ENCODE data around the gene TPD52L2. TPM values are rescaled to one million over a fixed set of nuclear protein-coding genes. Genes with fewer than 3 reads are reported as not detected.

Gene TPD52L2
- total RNA-seq, 1 donor, result 54.8 TPM

DNA sequence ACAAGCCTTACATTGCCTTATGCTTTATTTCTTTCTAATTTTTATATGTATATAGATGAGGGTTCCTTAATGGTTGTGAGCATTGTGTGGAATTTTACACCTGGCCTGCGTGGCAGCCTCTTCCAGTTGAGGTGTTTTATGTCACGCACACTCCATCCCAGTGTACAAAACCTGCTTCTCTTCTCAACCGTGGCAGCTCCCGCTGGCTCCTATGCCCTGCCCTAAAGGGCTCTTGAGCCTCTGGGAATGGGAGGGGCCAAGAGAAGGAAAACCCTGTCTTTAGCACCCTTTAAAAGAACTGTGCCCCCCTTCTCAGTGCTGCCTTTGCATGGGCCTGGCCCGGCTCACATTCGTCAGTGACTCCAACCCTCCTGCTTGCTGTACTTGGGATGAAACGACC is 25.5 kb downstream of the TPD52L2 start:
- peaks cover 26% of the 10 kb centered on the region for H3K4me1 ChIP-seq (ENCODE audit: insufficient read depth, low read length)

DNA sequence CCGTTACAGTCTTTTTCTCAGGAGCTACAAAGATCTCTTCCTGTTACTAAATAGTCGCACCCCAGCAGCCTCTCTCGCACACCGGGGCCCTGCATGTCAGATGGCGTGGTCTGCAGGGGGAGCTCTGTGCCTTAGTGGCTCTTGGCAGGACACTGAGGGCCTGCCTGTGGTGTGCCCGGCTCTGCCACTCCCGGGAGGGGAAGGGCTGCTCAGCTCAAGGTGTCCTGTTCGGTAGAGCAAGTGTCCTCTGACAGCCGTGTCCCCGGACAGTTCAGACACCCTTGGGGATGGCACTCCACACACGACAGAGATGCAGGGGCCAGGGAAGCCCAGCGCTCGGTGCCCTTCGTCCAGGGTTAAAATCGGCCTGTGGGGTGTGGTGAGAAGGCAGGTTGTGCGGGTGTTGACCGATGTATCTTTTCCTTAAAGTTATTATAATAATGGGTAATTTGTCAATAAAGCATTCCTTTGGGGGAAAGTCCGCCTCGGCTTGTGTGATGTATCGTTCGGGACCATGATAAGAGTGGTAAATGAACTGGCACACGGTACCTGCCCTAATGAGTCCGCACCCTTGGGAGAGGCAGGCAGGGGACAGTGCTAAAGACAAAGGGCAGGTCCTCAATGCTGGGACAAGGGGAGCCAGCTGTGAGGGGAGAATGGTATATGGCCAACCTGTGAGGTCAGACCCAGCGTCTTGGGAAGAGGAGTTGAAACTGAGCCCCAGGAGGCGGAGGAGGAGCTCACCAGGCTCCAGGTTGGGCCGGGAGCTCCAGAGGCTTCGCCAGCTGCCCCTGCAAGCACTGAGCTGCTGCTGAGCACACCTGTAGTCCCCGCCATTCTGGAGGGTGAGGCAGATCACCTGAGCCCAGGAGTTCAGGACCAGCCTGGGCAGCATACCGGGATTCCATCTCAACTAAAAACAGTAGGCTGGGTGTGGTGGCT is 26.3 kb downstream of the TPD52L2 start:
- no peaks in the 10 kb centered on the region for H3K9me3 ChIP-seq (ENCODE audit: low read depth, low read length)
- H3K4me3 ChIP-seq (ENCODE audit: low read length), result no peak overlapping the region
- no peaks in the 10 kb centered on the region for H3K27me3 ChIP-seq (ENCODE audit: insufficient read depth, low read length)
- peaks cover 32% of the 10 kb centered on the region for H3K4me1 ChIP-seq (ENCODE audit: insufficient read depth, low read length)

More for the DNA sequence above, 25.5 kb downstream of the TPD52L2 start:
- Histone ChIP-seq H3K4me3 (ENCODE audit: low read length) (no peak overlapping the region), H3K27me3 (ENCODE audit: insufficient read depth, low read length) (no peaks in the 10 kb centered on the region), H3K9me3 (ENCODE audit: low read depth, low read length) (no peaks in the 10 kb centered on the region)

DNA sequence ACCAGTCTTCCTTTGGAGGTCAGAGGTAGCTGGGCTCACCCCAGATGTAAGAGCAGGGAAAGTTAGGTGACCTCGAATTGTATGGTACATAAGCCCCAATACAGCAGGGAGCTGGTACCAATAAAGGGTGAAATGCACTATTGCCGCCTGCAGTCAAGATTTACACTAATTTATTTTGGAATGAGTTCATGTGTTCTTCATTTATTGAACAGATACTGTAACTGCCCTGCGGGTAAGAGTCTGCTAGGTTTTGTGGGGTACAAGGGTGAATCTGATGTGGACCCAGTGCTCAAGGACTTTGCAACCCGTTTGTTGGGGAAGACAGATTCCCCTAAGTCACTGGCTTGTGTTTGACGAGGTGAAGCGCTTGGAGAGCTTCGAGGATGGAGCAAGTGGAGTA is 27.3 kb downstream of the TPD52L2 start:
- no peaks in the 10 kb centered on the region for H3K27me3 ChIP-seq (ENCODE audit: insufficient read depth, low read length)
- H3K4me1 ChIP-seq (ENCODE audit: insufficient read depth, low read length), result peaks cover 43% of the 10 kb centered on the region
- no peak overlapping the region for H3K4me3 ChIP-seq (ENCODE audit: low read length)

DNA sequence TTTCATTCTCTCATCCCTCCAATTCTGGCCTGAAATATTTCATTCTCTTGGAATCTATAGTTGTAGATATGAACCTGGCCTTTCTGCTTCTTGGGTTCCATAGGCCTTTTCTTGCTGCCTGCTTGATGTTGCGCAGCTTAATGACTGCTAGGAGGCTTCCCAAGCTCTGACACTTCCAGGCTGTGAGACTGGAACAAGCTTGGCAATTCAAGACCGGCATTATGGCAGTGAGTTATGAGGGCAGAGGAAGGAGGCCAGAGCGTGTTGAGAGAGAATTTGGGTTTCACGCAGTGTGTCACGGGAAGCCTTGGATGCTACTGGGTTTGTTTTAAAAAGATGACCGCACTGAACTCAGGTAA is 28.9 kb downstream of the TPD52L2 start:
- peaks cover 56% of the 10 kb centered on the region for H3K4me1 ChIP-seq (ENCODE audit: insufficient read depth, low read length)
- no peak overlapping the region for H3K4me3 ChIP-seq (ENCODE audit: low read length)
- no peaks in the 10 kb centered on the region for H3K9me3 ChIP-seq (ENCODE audit: low read depth, low read length)
- no peaks in the 10 kb centered on the region for H3K27me3 ChIP-seq (ENCODE audit: insufficient read depth, low read length)

More for the DNA sequence above, 27.3 kb downstream of the TPD52L2 start:
- no peaks in the 10 kb centered on the region for H3K9me3 ChIP-seq (ENCODE audit: low read depth, low read length)

DNA sequence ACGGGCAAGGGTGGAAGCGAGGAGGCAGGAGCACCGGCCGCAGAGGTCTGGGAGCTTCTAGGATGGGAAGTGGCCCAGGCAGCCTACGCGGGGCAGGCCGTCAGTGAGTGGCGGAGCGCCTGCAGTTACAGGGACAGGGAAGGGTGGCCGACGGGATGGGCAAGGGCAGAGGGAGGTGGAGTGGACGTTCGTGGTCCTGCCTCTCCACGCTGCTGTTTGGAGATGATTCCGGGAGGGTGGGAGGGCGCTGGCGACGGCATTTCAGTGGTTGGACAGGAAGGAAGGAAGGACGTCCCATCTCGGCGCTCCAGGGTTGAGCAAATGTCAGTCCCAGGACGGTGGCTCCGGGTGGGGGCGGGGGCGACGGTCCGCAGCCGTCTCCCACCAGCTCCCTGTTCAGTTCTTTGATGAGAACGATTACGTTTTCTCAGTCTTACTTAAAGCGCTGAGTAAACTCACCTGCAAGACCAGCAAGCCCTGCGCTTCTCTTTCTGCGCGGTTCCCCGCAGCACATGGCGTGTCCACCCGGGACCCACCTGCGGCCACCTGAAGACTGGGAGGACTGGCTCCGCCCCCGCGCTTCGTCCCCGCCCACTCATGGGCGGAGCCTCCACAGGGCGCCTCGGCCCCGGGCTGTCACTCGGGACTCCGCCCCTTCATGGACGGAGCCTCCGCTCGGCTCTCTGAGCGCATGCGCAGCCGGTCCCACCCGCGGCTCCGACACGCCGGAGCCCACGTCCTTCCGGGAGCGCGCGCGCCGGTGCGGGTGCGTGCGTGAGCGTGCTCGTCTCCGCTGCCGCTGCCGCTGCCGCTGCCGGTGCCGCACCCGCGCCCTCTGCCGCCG is 29.5 kb downstream of the TPD52L2 start, which contains the start of gene DNAJC5:
Gene DNAJC5, plus strand, starts transcription at position 769 of the 844 bp plus-strand sequence. CDS start 33,220 bp downstream, outside the sequence.
- Histone ChIP-seq H3K27me3 (ENCODE audit: insufficient read depth, low read length) (no peaks in the 10 kb centered on the region), H3K4me3 (ENCODE audit: low read length) (peak within 1 kb of the TSS; percentile 72), H3K4me1 (ENCODE audit: insufficient read depth, low read length) (peaks cover 56% of the 10 kb centered on the region), H3K9me3 (ENCODE audit: low read depth, low read length) (no peaks in the 10 kb centered on the region)

DNA sequence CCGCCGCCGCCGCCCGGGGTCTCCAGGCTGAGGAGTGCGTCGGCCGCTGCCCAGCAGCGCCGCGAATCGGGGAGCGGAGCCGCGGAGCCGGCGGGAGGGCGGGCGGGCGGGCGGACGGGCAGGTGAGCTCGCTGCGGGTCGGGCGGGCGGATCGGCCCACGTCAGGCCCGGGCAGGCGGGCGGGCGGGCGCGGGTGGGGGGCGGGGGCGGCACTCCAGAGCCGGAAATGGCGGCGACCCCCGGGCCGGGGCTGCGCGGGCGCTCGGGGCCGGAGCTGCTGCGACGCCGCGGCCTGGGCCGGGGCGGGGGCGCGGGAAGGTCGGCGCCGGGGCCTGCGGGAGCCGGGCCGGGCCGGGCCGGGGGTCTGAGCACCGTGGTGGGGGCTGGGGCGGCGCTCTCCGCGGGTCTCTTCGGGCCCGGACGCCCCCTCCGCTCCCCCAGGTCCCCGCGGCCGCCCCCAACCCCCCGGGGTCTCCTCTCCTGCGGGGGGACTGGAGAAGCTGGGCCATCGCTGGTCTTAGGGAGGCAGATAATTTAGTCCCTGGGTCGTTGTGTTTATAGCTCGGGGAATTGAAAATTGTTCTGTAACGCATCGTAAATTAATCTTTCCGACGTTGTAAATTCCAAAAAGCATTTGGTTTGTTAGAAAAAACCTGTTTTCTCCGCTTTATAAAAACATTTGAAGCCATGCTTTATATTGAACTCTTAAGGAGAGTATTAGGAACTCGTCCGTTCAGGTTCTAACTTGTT is 30.3 kb downstream of the TPD52L2 start:
- H3K27me3 ChIP-seq (ENCODE audit: insufficient read depth, low read length), result no peaks in the 10 kb centered on the region
- H3K4me1 ChIP-seq (ENCODE audit: insufficient read depth, low read length), result peaks cover 56% of the 10 kb centered on the region
- H3K4me3 ChIP-seq (ENCODE audit: low read length), result peak overlapping the region; percentile 72
- no peaks in the 10 kb centered on the region for H3K9me3 ChIP-seq (ENCODE audit: low read depth, low read length)

DNA sequence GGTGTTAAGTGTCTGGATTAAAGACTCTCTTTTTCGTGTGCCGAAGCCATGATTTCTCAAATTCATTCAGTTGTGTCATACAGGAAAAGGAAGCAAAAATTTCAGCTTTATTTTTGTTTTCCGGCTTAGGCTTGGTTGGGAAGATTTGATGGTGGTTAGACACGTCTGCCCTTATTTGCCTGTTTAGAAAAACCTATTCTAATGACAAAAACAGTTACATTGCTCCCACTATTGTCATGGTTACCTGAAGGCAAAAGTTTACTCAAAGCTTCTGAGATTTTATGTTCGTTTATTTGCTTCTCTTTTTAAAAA is 30.8 kb downstream of the TPD52L2 start:
- peak overlapping the region; percentile 72 for H3K4me3 ChIP-seq (ENCODE audit: low read length)
- H3K27me3 ChIP-seq (ENCODE audit: insufficient read depth, low read length), result no peaks in the 10 kb centered on the region
- H3K9me3 ChIP-seq (ENCODE audit: low read depth, low read length), result no peaks in the 10 kb centered on the region
- peaks cover 61% of the 10 kb centered on the region for H3K4me1 ChIP-seq (ENCODE audit: insufficient read depth, low read length)

DNA sequence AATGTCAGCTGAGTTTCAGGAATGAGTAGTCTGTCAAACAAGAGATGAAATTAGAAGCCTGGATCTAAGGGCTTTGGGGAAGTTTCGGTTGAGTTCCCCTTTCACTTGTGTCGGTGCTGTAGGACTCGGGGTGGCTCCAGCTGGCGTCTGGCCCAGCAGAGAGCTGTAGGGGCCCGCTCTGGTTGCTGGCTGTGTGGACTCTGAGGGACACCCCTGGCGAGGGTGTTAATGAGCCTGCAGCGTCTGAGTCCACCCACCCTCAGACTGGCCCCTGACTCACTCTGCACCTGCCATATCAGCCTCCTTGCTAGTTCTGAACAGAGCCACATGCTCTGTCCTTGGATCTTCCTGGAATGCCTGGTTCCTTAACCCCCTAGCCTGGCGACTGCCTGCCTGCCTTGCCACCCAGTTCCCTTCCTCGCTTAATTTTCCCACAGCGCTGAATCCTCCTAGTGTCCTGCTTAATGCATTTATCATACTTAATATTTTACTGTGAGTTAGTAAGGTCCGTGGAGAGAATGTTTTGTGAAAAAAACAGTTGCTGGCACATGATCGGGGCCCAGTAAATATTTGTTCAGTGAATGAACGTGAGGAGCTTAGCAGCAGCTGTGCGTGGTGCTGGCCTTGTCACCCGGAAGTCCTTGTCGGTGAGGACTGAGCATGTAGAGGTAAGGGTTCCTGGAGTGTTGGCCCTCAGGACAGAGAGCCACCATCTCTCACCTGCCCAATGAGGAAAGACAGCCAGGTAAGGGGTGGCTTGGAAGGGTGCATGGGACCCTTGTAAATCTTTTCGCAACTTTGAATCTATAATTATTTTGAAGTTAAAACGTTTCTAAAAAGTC is 31.4 kb downstream of the TPD52L2 start:
- Histone ChIP-seq H3K4me3 (ENCODE audit: low read length) (peak overlapping the region; percentile 72), H3K9me3 (ENCODE audit: low read depth, low read length) (no peaks in the 10 kb centered on the region), H3K4me1 (ENCODE audit: insufficient read depth, low read length) (peaks cover 67% of the 10 kb centered on the region), H3K27me3 (ENCODE audit: insufficient read depth, low read length) (no peaks in the 10 kb centered on the region)

DNA sequence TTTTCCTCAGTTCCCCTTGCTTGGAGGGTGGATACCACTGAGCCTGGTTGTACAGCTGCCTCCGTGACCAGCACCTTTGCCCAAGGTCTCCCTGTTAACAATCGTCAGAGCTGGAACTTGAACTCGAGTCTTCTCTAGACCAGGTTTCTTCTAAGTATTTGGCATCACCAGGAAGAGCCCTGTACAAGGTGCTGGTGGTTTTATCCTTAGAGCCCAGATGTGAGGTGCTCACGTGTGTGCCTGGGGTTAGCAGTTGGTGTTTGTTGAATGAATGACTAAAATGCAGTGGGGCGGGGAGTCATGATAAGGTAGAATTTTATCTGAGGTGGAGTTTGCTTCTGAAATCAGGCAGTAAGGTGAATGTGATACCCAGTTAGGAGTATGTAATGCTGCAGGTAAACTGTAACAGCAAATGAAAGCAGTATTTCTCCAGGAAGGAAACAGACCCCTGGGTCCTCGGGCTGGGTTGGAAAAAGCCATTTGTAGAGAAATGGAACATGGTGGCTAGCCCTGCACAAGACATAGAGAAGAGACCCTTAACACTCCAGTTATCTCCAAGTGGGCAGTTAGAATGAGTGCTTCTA is 33.0 kb downstream of the TPD52L2 start:
- no peaks in the 10 kb centered on the region for H3K27me3 ChIP-seq (ENCODE audit: insufficient read depth, low read length)
- H3K4me3 ChIP-seq (ENCODE audit: low read length), result no peak overlapping the region
- H3K9me3 ChIP-seq (ENCODE audit: low read depth, low read length), result no peaks in the 10 kb centered on the region
- peaks cover 82% of the 10 kb centered on the region for H3K4me1 ChIP-seq (ENCODE audit: insufficient read depth, low read length)

DNA sequence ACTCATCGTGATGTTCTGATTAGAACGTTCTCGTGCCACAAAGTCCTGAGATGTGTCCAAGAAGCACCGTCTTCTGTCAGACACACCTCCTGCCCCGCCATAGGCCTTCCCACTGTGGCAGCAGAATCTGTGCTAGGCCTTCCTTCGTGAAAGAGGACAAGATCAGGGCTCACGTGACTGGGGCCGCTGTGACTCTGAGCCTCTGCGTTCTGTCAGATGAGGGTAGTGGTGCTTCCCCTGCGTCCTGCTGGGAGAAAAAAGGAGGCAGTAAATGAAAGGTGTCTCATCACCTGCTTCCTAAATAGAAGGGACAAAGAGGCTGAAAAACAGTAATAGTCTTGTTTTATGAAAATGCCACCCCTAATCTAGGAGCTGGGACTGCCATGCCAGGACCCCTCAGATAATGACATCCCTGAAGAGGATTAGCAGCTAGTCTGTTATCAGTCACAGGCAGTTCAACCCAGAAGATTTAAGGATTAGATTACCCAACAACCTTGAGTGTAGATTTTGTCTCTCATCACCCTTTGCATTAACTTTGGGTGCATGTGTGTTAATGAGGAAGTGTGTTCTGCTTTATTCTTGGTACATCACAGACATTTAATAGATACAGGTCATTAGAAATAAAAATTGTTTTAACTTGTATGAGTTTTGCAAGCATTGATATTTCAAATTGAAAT is 34.0 kb downstream of the TPD52L2 start:
- Histone ChIP-seq H3K9me3 (ENCODE audit: low read depth, low read length) (no peaks in the 10 kb centered on the region), H3K27me3 (ENCODE audit: insufficient read depth, low read length) (no peaks in the 10 kb centered on the region), H3K4me1 (ENCODE audit: insufficient read depth, low read length) (peaks cover 91% of the 10 kb centered on the region), H3K4me3 (ENCODE audit: low read length) (no peak overlapping the region)

DNA sequence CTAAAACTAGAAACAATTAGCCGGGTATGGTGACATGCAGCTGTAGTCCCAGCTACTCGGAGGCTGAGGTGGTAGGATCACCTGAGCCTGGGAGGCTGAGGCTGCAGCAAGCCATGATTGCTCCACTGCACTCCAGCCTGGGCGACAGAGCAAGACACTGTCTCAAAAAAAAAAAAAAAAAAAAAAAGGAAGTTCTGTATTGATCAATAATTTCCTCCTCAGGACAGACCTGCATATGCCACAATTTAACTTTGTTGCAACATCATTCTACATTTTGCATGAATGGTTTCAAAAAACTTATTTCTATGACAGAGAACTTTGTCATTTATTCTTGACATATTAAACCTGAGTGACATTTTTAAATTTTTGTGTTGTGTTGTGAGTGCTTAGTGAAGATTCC is 35.3 kb downstream of the TPD52L2 start:
- H3K4me3 ChIP-seq (ENCODE audit: low read length), result no peak overlapping the region
- H3K9me3 ChIP-seq (ENCODE audit: low read depth, low read length), result no peaks in the 10 kb centered on the region
- H3K4me1 ChIP-seq (ENCODE audit: insufficient read depth, low read length), result peaks cover 97% of the 10 kb centered on the region
- H3K27me3 ChIP-seq (ENCODE audit: insufficient read depth, low read length), result no peaks in the 10 kb centered on the region

DNA sequence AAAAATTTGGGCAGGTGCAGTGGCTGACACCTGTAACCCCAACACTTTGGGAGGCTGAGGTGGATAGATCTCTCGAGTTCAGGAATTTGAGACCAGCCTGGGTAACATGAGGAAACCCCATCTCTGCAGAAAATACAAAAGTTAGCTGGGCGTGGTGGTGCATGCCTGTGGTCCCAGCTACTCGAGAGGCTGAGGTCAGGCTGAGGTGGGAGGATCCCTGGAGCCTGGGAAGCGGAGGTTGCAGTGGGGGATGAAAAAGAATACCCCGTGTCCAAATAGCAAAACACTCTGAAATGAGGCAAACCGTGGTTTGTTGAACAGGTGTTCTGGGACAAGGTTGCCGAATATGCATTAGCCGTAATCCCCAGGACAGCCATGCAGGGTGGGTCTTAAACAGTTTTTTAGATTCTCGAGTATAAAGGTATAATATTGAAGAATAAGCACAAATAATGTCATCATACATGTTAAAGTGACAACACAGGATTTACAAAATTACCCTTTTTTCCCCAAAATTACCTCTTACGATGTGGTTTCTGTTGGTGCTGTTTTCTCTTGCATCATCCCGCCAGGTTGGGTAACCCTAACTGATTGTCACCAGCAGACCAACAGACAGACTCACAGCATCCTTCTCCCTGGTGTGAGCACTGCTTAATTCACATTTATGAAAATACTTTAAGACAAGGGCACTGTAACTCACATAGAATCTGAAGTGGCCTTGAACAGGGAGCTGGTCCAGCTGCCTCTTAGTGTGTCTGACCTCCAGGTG is 38.9 kb downstream of the TPD52L2 start:
- Histone ChIP-seq H3K27me3 (ENCODE audit: insufficient read depth, low read length) (no peaks in the 10 kb centered on the region), H3K4me3 (ENCODE audit: low read length) (no peak overlapping the region), H3K9me3 (ENCODE audit: low read depth, low read length) (no peaks in the 10 kb centered on the region), H3K4me1 (ENCODE audit: insufficient read depth, low read length) (peaks cover 90% of the 10 kb centered on the region)
